ENCODE measurements around the gene MACROD2.

GRCh38 chr20:15756754-15757115, 1761.4 kb downstream of the MACROD2 start:
- TF ChIP-seq PATZ1 (CRISPR knock-in tag; IDR thresholded peaks at IDR 0.05; ENCODE audit: borderline replicate concordance) (no peak), ZFP30 (CRISPR knock-in tag; IDR thresholded peaks at IDR 0.05) (no peak), SNAI2 (CRISPR knock-in tag; IDR thresholded peaks at IDR 0.05) (no peak), CREB5 (CRISPR knock-in tag; IDR thresholded peaks at IDR 0.05; ENCODE audit: low read depth) (no peak), ZFP3 (CRISPR knock-in tag; IDR thresholded peaks at IDR 0.05) (no peak), GLIS3 (CRISPR knock-in tag; IDR thresholded peaks at IDR 0.05) (no peak), POU6F1 (CRISPR knock-in tag; IDR thresholded peaks at IDR 0.05; ENCODE audit: borderline replicate concordance, low read depth) (no peak), RARB (CRISPR knock-in tag; IDR thresholded peaks at IDR 0.05) (no peak), ESRRG (CRISPR knock-in tag; IDR thresholded peaks at IDR 0.05) (no peak), ZNF565 (CRISPR knock-in tag; conservative IDR thresholded peaks at IDR 0.05; ENCODE audit: low read depth) (no peak), ZNF70 (CRISPR knock-in tag; IDR thresholded peaks at IDR 0.05) (no peak), PPARA (CRISPR knock-in tag; IDR thresholded peaks at IDR 0.05; ENCODE audit: borderline replicate concordance) (no peak), ARNTL (CRISPR knock-in tag; IDR thresholded peaks at IDR 0.05; ENCODE audit: borderline replicate concordance, low read depth) (no peak)
